ENCODE results near the gene RPS26. TPM values are rescaled to one million over a fixed set of nuclear protein-coding genes. Genes with fewer than 3 reads are reported as not detected.

The RPS26 gene
- polyA plus RNA-seq, 2 of the 4 experiments (the other 2 are of a cell fraction), result 524 to 779 TPM

GRCh38 chr12:56034586-56035332 lies 7.0 kb upstream of the RPS26 start:
- no peak for FAIRE-seq
- Histone ChIP-seq H3K9me3 (no peaks in the 10 kb centered on the region), H3K4me3 (no peak overlapping the region), H3K4me2 (no peak overlapping the region), H3K27ac (no peak overlapping the region), H3K4me1 (no peaks in the 10 kb centered on the region)
- POLR2A ChIA-PET, result no interaction called here
- ATAC-seq, result no peak
- 76% methylated on average over 21 of the region's 21 CpGs for WGBS (ENCODE audit: missing lambda C conversion rate)
- no peak for DNase-seq (ENCODE audit: low read depth in 1 of 2, low spot score in 1 of 2)
- no peak for TF ChIP-seq MAFK (IDR thresholded peaks at IDR 0.05; ENCODE audit: partially characterized antibody)
- no peak for TF ChIP-seq SMC3 (IDR thresholded peaks at IDR 0.05)
- TF ChIP-seq CBX8 (IDR thresholded peaks at IDR 0.05), result no peak
- no peak for TF ChIP-seq FOSL2 (IDR thresholded peaks at IDR 0.05)
- TF ChIP-seq FOSL2 (CRISPR knock-in tag; IDR thresholded peaks at IDR 0.05), result no peak
- TF ChIP-seq RARB (CRISPR knock-in tag; IDR thresholded peaks at IDR 0.05), result no peak
- CTCF ChIA-PET, result interaction anchor here (1.3 to 1.4 kb wide), 2 partner anchors 21 to 23 kb away, joined by 3 to 4 read pairs; no protein-coding TSS in a partner anchor

DNA sequence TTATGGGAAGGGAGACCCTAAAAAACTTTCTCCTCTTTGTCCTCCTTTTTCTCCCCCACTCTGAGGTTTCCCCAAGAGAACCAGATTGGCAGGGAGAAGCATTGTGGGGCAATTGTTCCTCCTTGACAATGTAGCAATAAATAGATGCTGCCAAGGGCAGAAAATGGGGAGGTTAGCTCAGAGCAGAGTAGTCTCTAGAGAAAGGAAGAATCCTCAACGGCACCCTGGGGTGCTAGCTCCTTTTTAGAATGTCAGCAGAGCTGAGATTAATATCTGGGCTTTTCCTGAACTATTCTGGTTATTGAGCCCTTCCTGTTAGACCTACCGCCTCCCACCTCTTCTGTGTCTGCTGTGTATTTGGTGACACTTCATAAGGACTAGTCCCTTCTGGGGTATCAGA lies 4.6 kb upstream of the RPS26 start:
- ATAC-seq (no peak), DNase-seq (ENCODE audit: low read depth in 1 of 2, low spot score in 1 of 2) (no peak), FAIRE-seq (no peak)
- no peak overlapping the region for H3K4me2 ChIP-seq
- H3K9me3 ChIP-seq, result no peaks in the 10 kb centered on the region
- no peak overlapping the region for H3K27ac ChIP-seq
- 54% methylated on average over 2 of the region's 2 CpGs for WGBS (ENCODE audit: missing lambda C conversion rate)
- no peak overlapping the region for H3K4me3 ChIP-seq
- TF ChIP-seq CEBPB (IDR thresholded peaks at IDR 0.05) (no peak), ESRRA (IDR thresholded peaks at IDR 0.05; ENCODE audit: borderline replicate concordance, low read length) (no peak)
- POLR2A ChIA-PET, result no interaction called here
- H3K4me1 ChIP-seq, result peaks cover 5% of the 10 kb centered on the region; the same call in 1 of the 3 replicates
- CTCF ChIA-PET, result interaction anchor here (0.7 to 2.0 kb wide), 4 partner anchors 8 to 299 kb away, joined by 3 to 8 read pairs (median 4); no protein-coding TSS in a partner anchor

GRCh38 chr12:56038022-56038655 lies 3.6 kb upstream of the RPS26 start:
- DNase-seq (ENCODE audit: low read depth in 1 of 2, low spot score in 1 of 2), result no peak
- ChIA-PET CTCF (interaction anchor here (0.7 to 2.0 kb wide), 6 partner anchors 9 to 300 kb away, joined by 3 to 8 read pairs (median 4); no protein-coding TSS in a partner anchor), POLR2A (no interaction called here)
- H3K27ac ChIP-seq, result no peak overlapping the region
- no peaks in the 10 kb centered on the region for H3K9me3 ChIP-seq
- no peak for ATAC-seq
- no peak for FAIRE-seq
- 36% methylated on average over 2 of the region's 2 CpGs for WGBS (ENCODE audit: missing lambda C conversion rate)
- no peak for TF ChIP-seq CHD4 (IDR thresholded peaks at IDR 0.05; ENCODE audit: borderline replicate concordance)
- no peak for TF ChIP-seq ELK1 (IDR thresholded peaks at IDR 0.05; ENCODE audit: low read depth, low read length)
- no peak for TF ChIP-seq JUNB (IDR thresholded peaks at IDR 0.05)
- TF ChIP-seq RNF2 (IDR thresholded peaks at IDR 0.05; ENCODE audit: borderline replicate concordance, low read depth), result no peak
- TF ChIP-seq, protein P1, sequence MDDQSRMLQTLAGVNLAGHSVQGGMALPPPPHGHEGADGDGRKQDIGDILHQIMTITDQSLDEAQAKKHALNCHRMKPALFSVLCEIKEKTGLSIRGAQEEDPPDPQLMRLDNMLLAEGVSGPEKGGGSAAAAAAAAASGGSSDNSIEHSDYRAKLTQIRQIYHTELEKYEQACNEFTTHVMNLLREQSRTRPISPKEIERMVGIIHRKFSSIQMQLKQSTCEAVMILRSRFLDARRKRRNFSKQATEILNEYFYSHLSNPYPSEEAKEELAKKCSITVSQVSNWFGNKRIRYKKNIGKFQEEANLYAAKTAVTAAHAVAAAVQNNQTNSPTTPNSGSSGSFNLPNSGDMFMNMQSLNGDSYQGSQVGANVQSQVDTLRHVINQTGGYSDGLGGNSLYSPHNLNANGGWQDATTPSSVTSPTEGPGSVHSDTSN (IDR thresholded peaks at IDR 0.05), result no peak
- TF ChIP-seq MYC (IDR thresholded peaks at IDR 0.05; ENCODE audit: borderline replicate concordance, low read length), result no peak
- no peak for TF ChIP-seq SMC3 (IDR thresholded peaks at IDR 0.05)
- TF ChIP-seq SREBF2 (IDR thresholded peaks at IDR 0.05), result no peak
- TF ChIP-seq MAZ (IDR thresholded peaks at IDR 0.05; ENCODE audit: borderline replicate concordance, low read depth, low read length), result no peak
- TF ChIP-seq HES2 (IDR thresholded peaks at IDR 0.05), result no peak
- TF ChIP-seq MAX (IDR thresholded peaks at IDR 0.05), result no peak
- no peak for TF ChIP-seq E2F6 (IDR thresholded peaks at IDR 0.05; ENCODE audit: borderline replicate concordance, low read depth)
- no peak for TF ChIP-seq ZC3H11A (IDR thresholded peaks at IDR 0.05)
- TF ChIP-seq POLR2AphosphoS2 (conservative IDR thresholded peaks at IDR 0.05; ENCODE audit: low read length), result no peak
- TF ChIP-seq ZFP36 (IDR thresholded peaks at IDR 0.05; ENCODE audit: borderline replicate concordance, partially characterized antibody), result no peak
- no peak for TF ChIP-seq POLR2A (IDR thresholded peaks at IDR 0.05; ENCODE audit: low read length)
- TF ChIP-seq TP53 (CRISPR knock-in tag; IDR thresholded peaks at IDR 0.05), result no peak
- H3K4me1 ChIP-seq, result peaks cover 8% of the 10 kb centered on the region
- H3K4me2 ChIP-seq, result no peak overlapping the region
- no peak overlapping the region for H3K4me3 ChIP-seq
